Kidney (tissue), 14 donors: ENCODE measurements around the gene TMEM156. TPM values are rescaled to one million over a fixed set of nuclear protein-coding genes. Genes with fewer than 3 reads are reported as not detected.
A peak's percentile ranks its signal among the peaks of the same experiment; 100 is the strongest.
"Not testable (repeated sequence)": the region's sequence is repeated elsewhere in the genome, so short reads cannot be mapped to it uniquely, and the experiment has no call there.

ENCODE experiments used
- DNase-seq, 5 donors: peaks; one replicate each; pipeline ENCODE4 v3.0.0-alpha.2; 2013 to 2020
- FAIRE-seq: peaks from 2 replicates; lab custom pipeline; 2012; peaks lifted over from hg19 to GRCh38; lab: Jason Lieb, UNC
- H3K27ac ChIP-seq, 2 donors: one replicate each; pipeline ENCODE4 v1.7.0; 2013; ENCODE audit warnings: low read depth in 2 of 2, low read length in 2 of 2, inconsistent platforms in 1 of 2
- H3K27me3 ChIP-seq: one replicate; pipeline ENCODE4 v1.7.1; 2013; ENCODE audit warnings: low read length, inconsistent platforms; ENCODE audit not compliant: control insufficient read depth, insufficient read depth
- H3K36me3 ChIP-seq, 3 donors: one replicate each; pipeline versions ENCODE4 v1.7.0 to v1.7.1; 2013; ENCODE audit warnings: low read length in 3 of 3, control low read depth in 1 of 3, inconsistent platforms in 1 of 3; ENCODE audit not compliant: insufficient read depth in 3 of 3, control insufficient read depth in 2 of 3
- H3K4me1 ChIP-seq, 3 donors: one replicate each; pipeline versions ENCODE4 v1.7.0 to v1.7.1; 2013; ENCODE audit warnings: low read length in 3 of 3, inconsistent platforms in 1 of 3, low read depth in 1 of 3; ENCODE audit not compliant: control insufficient read depth in 2 of 3, insufficient read depth in 2 of 3
- H3K4me3 ChIP-seq, 3 donors: one replicate each; pipeline versions ENCODE4 v1.7.0 to v1.8.1; 2013; ENCODE audit warnings: low read length in 3 of 3, control low read depth in 1 of 3, inconsistent platforms in 1 of 3
- H3K9ac ChIP-seq, 3 donors: one replicate each; pipeline versions ENCODE4 v1.7.0 to v1.7.1; 2013; ENCODE audit warnings: low read length in 3 of 3, control low read depth in 1 of 3, inconsistent platforms in 1 of 3
- H3K9me3 ChIP-seq, 3 donors: one replicate each; pipeline versions ENCODE4 v1.7.0 to v1.7.1; 2013; ENCODE audit warnings: low read length in 3 of 3, control low read depth in 1 of 3, inconsistent platforms in 1 of 3; ENCODE audit not compliant: control insufficient read depth in 2 of 3, insufficient read depth in 1 of 3
- intact Hi-C: fragments of 100-400 bp; cut with DNase I; formaldehyde crosslinking; loops from one replicate; pipeline ENCODE4 v1.11.1; 2022
- polyA plus RNA-seq: library from polyadenylated mRNA; stranded (reverse); fragments of 350-450 nt; fragmentation: Illumina TruSeq; extraction: RNeasy Lipid Tissue Mini Kit (QIAGEN cat#74804); gene quantifications from one replicate; pipeline ENCODE4 v1.2.3, GENCODE V29; 2014; ENCODE audit warnings: low read depth, low replicate concordance; ENCODE audit not compliant: insufficient read depth
- total RNA-seq: library from RNA; stranded (reverse); fragmentation: NEBNext Ultra II Directional; extraction: Animal tissue kit (Norgen Biotek cat#: 25700); gene quantifications from one replicate; pipeline ENCODE4 v1.2.1, GENCODE V29; 2021
- TF ChIP-seq, protein P1 (sequence below): IDR thresholded peaks from 3 replicates; pipeline ENCODE4 v1.5.1; 2012; ENCODE audit warnings: mild to moderate bottlenecking, moderate library complexity, borderline replicate concordance; ENCODE audit not compliant: insufficient read depth; ENCODE audit errors: extremely low read depth
- donor health status: control.
- donor health status: control.
- donor health status: control.
- donor health status: control.
- donor health status: control.
- donor health status: DM: yes; HTN: yes; CAD: no.
- donor health status: Normal renal cell carcinoma (clear cell type).

The TMEM156 gene
- total and polyA plus RNA-seq, 2 donors from 2014 or later: 1.8 to 3.5 TPM

DNA sequence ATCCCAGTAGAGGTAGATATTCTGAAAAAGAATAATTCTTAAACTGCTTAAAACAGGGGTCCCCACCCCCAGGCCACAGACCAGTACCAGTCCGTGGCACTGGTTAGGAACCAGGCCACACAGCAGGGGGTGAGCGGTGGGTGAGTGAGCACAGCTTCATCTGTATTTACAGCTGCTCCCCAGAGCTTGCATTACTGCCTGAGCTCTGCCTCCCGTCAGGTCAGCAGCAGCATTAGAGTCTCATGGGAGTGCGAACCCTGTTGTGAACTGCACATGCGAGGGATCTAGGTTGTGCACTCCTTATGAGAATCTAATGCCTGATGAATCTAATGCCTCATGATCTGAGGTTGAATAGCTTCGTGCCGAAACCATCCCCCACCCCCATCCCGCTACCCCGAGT lies 87.8 kb downstream of the TMEM156 start:
- no peaks in the 10 kb centered on the region for H3K4me1 ChIP-seq
- peaks cover 0 to 4% (median 0%) of the 10 kb centered on the region in 3 donors for H3K36me3 ChIP-seq
- H3K27ac ChIP-seq: no peak overlapping the region
- intact Hi-C loops: no loop called here
- no peak overlapping the region for H3K4me3 ChIP-seq
- FAIRE-seq (no peak), DNase-seq (no peak)
- H3K9ac ChIP-seq: no peak overlapping the region
- H3K9me3 ChIP-seq: no peaks in the 10 kb centered on the region
- H3K27me3 ChIP-seq: no peaks in the 10 kb centered on the region
- TF ChIP-seq, protein P1, sequence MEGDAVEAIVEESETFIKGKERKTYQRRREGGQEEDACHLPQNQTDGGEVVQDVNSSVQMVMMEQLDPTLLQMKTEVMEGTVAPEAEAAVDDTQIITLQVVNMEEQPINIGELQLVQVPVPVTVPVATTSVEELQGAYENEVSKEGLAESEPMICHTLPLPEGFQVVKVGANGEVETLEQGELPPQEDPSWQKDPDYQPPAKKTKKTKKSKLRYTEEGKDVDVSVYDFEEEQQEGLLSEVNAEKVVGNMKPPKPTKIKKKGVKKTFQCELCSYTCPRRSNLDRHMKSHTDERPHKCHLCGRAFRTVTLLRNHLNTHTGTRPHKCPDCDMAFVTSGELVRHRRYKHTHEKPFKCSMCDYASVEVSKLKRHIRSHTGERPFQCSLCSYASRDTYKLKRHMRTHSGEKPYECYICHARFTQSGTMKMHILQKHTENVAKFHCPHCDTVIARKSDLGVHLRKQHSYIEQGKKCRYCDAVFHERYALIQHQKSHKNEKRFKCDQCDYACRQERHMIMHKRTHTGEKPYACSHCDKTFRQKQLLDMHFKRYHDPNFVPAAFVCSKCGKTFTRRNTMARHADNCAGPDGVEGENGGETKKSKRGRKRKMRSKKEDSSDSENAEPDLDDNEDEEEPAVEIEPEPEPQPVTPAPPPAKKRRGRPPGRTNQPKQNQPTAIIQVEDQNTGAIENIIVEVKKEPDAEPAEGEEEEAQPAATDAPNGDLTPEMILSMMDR: no peak

DNA sequence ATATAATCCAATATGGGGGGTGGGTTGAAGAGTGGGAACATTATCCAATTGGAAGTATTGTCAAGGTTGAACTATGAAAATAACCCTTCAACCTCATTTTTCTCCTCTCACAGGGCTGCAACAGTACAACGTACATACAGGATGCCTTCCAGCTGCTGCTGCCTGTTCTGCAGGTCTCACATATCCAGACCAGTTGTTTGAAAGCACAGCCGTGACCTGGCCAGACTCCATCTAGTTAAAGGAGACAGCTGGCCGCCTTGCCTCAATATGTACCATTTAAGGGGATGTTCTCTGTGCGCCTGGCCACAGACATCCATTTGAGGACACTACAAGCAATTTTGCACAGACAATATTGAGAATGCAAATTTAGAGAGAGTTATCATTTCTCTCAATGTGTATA lies 88.9 kb downstream of the TMEM156 start:
- TF ChIP-seq, protein P1: no peak
- Histone ChIP-seq H3K9ac (no peak overlapping the region), H3K27me3 (no peaks in the 10 kb centered on the region), H3K4me3 (no peak overlapping the region), H3K9me3 (no peaks in the 10 kb centered on the region), H3K36me3 (peaks cover 0 to 8% (median 0%) of the 10 kb centered on the region in 3 donors), H3K27ac (no peak overlapping the region), H3K4me1 (no peaks in the 10 kb centered on the region)
- intact Hi-C loops: no loop called here
- FAIRE-seq (no peak), DNase-seq (peak; percentile 66 to 92 (median 77))

DNA sequence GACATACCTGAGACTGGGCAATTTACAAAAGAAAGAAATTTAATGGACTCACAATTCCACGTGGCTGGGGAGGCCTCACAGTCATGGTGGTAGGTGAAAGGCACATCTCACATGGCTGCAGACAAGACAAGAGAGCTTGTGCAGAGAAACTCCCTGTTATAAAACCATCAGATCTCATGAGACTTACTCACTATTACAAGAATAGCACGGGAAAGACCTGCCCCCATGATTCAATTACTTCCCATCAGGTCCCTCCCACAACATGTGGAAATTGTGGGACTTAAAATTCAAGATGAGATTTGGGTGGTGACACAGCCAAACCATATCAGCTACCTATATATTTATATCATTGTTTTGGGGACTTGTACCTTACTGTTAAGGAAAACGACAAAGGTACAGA lies 90.3 kb downstream of the TMEM156 start:
- H3K9ac ChIP-seq, H3K9me3 ChIP-seq, intact Hi-C loops, H3K4me3 ChIP-seq, DNase-seq, H3K4me1 ChIP-seq, H3K27ac ChIP-seq, H3K27me3 ChIP-seq, FAIRE-seq: not testable (repeated sequence)
- H3K36me3 ChIP-seq: peaks cover 4 to 12% (median 5%) of the 10 kb centered on the region in 3 donors

DNA sequence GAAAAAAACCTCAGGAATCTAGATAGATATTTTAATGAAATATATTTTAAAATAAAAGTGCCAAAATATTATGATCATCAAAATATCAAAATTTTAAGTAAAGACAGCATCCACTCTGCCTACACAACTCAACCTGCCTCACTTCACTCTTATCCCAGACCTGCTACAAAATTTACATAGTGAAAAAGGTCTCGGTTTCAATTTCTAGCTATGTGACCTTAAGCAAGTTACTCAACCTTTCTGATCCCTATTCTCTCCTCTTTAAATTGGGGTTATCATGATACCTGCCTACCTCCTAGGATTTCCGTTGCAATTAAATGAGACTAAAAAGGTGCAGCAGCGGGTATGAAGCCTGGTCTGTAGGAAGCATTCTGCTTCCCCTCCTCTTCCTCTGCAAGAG lies 91.7 kb downstream of the TMEM156 start:
- Histone ChIP-seq H3K27me3 (no peaks in the 10 kb centered on the region), H3K4me3 (no peak overlapping the region), H3K36me3 (peaks cover 4 to 14% (median 8%) of the 10 kb centered on the region in 3 donors), H3K9me3 (no peaks in the 10 kb centered on the region), H3K4me1 (no peaks in the 10 kb centered on the region), H3K9ac (no peak overlapping the region), H3K27ac (no peak overlapping the region)
- TF ChIP-seq, protein P1: no peak
- FAIRE-seq (no peak), DNase-seq (no peak)
- intact Hi-C loops: no loop called here
